H1 (cell line): ENCODE measurements around the gene ZKSCAN1. TPM values are rescaled to one million over a fixed set of nuclear protein-coding genes. Genes with fewer than 3 reads are reported as not detected.

Experiments used
- CTCF ChIA-PET: fragments of 300-600 bp; sonication (Branson Sonifier 250); formaldehyde crosslinking; loops from one replicate; lab custom pipeline; 2021; ENCODE audit not compliant: partially characterized antibody; lab: Charles Lee
- POLR2A ChIA-PET: fragments of 300-600 bp; sonication (Branson Sonifier 250); formaldehyde crosslinking; loops from one replicate; lab custom pipeline; 2021; ENCODE audit warnings: inconsistent platforms; ENCODE audit not compliant: partially characterized antibody; lab: Charles Lee
- DNase-seq, 2 experiments: peaks; one replicate each; pipeline versions ENCODE4 v3.0.0 to v3.0.0-alpha.2; 2010 to 2022; ENCODE audit warnings: low spot score in 2 of 2, low read depth in 1 of 2, mixed read lengths in 1 of 2
- FAIRE-seq: peaks from 2 replicates; lab custom pipeline; 2011; peaks lifted over from hg19 to GRCh38; lab: Jason Lieb, UNC
- H2AFZ ChIP-seq: 2 replicates; pipeline ENCODE4 v1.8.1; 2012; ENCODE audit warnings: low read length, inconsistent platforms
- H2AK5ac ChIP-seq: 2 replicates; pipeline ENCODE4 v1.6.1; 2013; ENCODE audit warnings: low read depth, low read length
- H2BK120ac ChIP-seq: replicated peaks from 2 replicates; pipeline ENCODE3; 2013; ENCODE audit warnings: low read depth, low read length, inconsistent platforms
- H2BK12ac ChIP-seq: 2 replicates; pipeline ENCODE4 v1.6.1; 2013; ENCODE audit warnings: low read depth, low read length
- H2BK15ac ChIP-seq: 2 replicates; pipeline ENCODE4 v1.6.1; 2013; ENCODE audit warnings: low read length
- H2BK20ac ChIP-seq: 2 replicates; pipeline ENCODE4 v1.6.1; 2013; ENCODE audit warnings: low read length
- H2BK5ac ChIP-seq: 2 replicates; pipeline ENCODE4 v1.6.1; 2013; ENCODE audit warnings: low read depth, low read length
- H3K14ac ChIP-seq: 2 replicates; pipeline ENCODE4 v1.6.1; 2013; ENCODE audit warnings: inconsistent platforms; ENCODE audit not compliant: insufficient read length
- H3K18ac ChIP-seq: 2 replicates; pipeline ENCODE4 v1.6.1; 2013; ENCODE audit warnings: low read length; ENCODE audit errors: extremely low read depth
- H3K23ac ChIP-seq: 2 replicates; pipeline ENCODE4 v1.6.1; 2013; ENCODE audit warnings: inconsistent platforms; ENCODE audit not compliant: insufficient read length
- H3K23me2 ChIP-seq: 2 replicates; pipeline ENCODE4 v1.6.1; 2013; ENCODE audit warnings: low read depth, low read length
- H3K27ac ChIP-seq: 2 replicates; pipeline ENCODE4 v1.6.1; 2011; ENCODE audit warnings: low read depth, low read length, inconsistent platforms
- H3K27me3 ChIP-seq, 4 experiments: replicated peaks in 1 of 4; 1 replicate in 1 of 4; 2 replicates in 3 of 4; pipeline versions ENCODE4 v1.6.1 to v1.8.1; 2011 to 2013; ENCODE audit warnings: low read length in 3 of 4, mild to moderate bottlenecking in 3 of 4, inconsistent platforms in 2 of 4, mixed read lengths in 2 of 4, moderate library complexity in 1 of 4; ENCODE audit not compliant: control insufficient read depth in 3 of 4, insufficient read depth in 3 of 4; ENCODE audit errors: extremely low read depth in 1 of 4
- H3K36me3 ChIP-seq, 4 experiments: 2 replicates each; pipeline versions ENCODE4 v1.6.1 to v1.8.1; 2011 to 2013; ENCODE audit warnings: mild to moderate bottlenecking in 4 of 4, low read length in 3 of 4, moderate library complexity in 2 of 4, control low read depth in 1 of 4, inconsistent platforms in 1 of 4; ENCODE audit not compliant: insufficient read depth in 4 of 4, control insufficient read depth in 2 of 4
- H3K4ac ChIP-seq: replicated peaks from 2 replicates; pipeline ENCODE3; 2013; ENCODE audit warnings: low read length, low read depth, mixed read lengths, inconsistent platforms; ENCODE audit not compliant: insufficient read length
- H3K4me1 ChIP-seq, 4 experiments: replicated peaks in 1 of 4; 1 replicate in 1 of 4; 2 replicates in 3 of 4; pipeline versions ENCODE4 v1.6.1 to v1.8.1; 2011 to 2013; ENCODE audit warnings: low read length in 3 of 4, inconsistent platforms in 2 of 4, mixed read lengths in 1 of 4; ENCODE audit not compliant: insufficient read depth in 4 of 4, control insufficient read depth in 3 of 4
- H3K4me2 ChIP-seq, 2 experiments: 2 replicates each; pipeline versions ENCODE4 v1.6.1 to v1.8.1; 2011 to 2013; ENCODE audit warnings: low read depth in 2 of 2, low read length in 2 of 2, control low read depth in 1 of 2, inconsistent platforms in 1 of 2, mild to moderate bottlenecking in 1 of 2; ENCODE audit not compliant: insufficient read depth in 1 of 2
- H3K4me3 ChIP-seq, 4 experiments: fragments of 200-600, 300-600 bp in 1 of 4; sonication (generic), shearing (Covaris generic), sonication (Bioruptor Twin) in 1 of 4; 2 replicates each; pipeline versions ENCODE4 v1.5.1 to v1.8.1; 2011 to 2016; ENCODE audit warnings: low read length in 4 of 4, low read depth in 3 of 4, control low read depth in 2 of 4, inconsistent platforms in 2 of 4, mild to moderate bottlenecking in 2 of 4, mixed read lengths in 1 of 4, moderate library complexity in 1 of 4; ENCODE audit not compliant: insufficient read depth in 2 of 4; ENCODE audit errors: extremely low read depth in 1 of 4
- H3K56ac ChIP-seq: replicated peaks from 2 replicates; pipeline ENCODE3; 2013; ENCODE audit warnings: low read depth, mild to moderate bottlenecking, mixed read lengths, low read length, inconsistent platforms; ENCODE audit not compliant: insufficient read length
- H3K79me1 ChIP-seq: 2 replicates; pipeline ENCODE4 v1.6.1; 2013; ENCODE audit warnings: low read depth, low read length, control low read depth
- H3K79me2 ChIP-seq, 2 experiments: 2 replicates each; pipeline versions ENCODE4 v1.6.1 to v1.8.1; 2012 to 2013; ENCODE audit warnings: low read length in 2 of 2, mild to moderate bottlenecking in 2 of 2, inconsistent platforms in 1 of 2; ENCODE audit not compliant: insufficient read depth in 2 of 2, control insufficient read depth in 1 of 2
- H3K9ac ChIP-seq, 4 experiments: replicated peaks in 1 of 4; 1 replicate in 1 of 4; 2 replicates in 3 of 4; pipeline versions ENCODE4 v1.6.1 to v1.8.1; 2011 to 2013; ENCODE audit warnings: low read depth in 3 of 4, low read length in 3 of 4, control low read depth in 2 of 4, mild to moderate bottlenecking in 2 of 4, moderate library complexity in 2 of 4, inconsistent platforms in 1 of 4; ENCODE audit errors: extremely low read depth in 1 of 4
- H3K9me3 ChIP-seq, 2 experiments: 2 replicates each; pipeline versions ENCODE4 v1.6.1 to v1.8.1; 2012 to 2013; ENCODE audit warnings: mild to moderate bottlenecking in 2 of 2, moderate library complexity in 2 of 2, control low read depth in 1 of 2, inconsistent platforms in 1 of 2, low read depth in 1 of 2, low read length in 1 of 2, mixed read lengths in 1 of 2; ENCODE audit not compliant: insufficient read depth in 2 of 2
- H4K20me1 ChIP-seq, 2 experiments: replicated peaks in 1 of 2; 2 replicates each; pipeline versions ENCODE3 to v1.8.1; 2011 to 2013; ENCODE audit warnings: inconsistent platforms in 2 of 2, low read length in 2 of 2, mild to moderate bottlenecking in 1 of 2; ENCODE audit not compliant: insufficient read depth in 2 of 2, control insufficient read depth in 1 of 2
- H4K5ac ChIP-seq: 2 replicates; pipeline ENCODE4 v1.6.1; 2013; ENCODE audit warnings: low read length, low read depth, mixed read lengths, inconsistent platforms; ENCODE audit not compliant: insufficient read length
- H4K8ac ChIP-seq: 2 replicates; pipeline ENCODE4 v1.8.0; 2013; ENCODE audit warnings: mild to moderate bottlenecking, moderate library complexity, low read length, inconsistent platforms; ENCODE audit not compliant: insufficient read depth; ENCODE audit errors: extremely low read depth
- H4K91ac ChIP-seq: replicated peaks from 2 replicates; pipeline ENCODE3; 2013; ENCODE audit warnings: low read length, mixed read lengths, inconsistent platforms; ENCODE audit not compliant: insufficient read length
- BRCA1 ChIP-seq: IDR thresholded peaks from 2 replicates; pipeline ENCODE4 v1.6.1; 2012; ENCODE audit warnings: low read depth, low read length, improper control_type of control experiment
- CTBP2 ChIP-seq: IDR thresholded peaks from 2 replicates; pipeline ENCODE4 v1.7.0; 2011; ENCODE audit warnings: borderline replicate concordance, mild to moderate bottlenecking, moderate library complexity, mixed read lengths, low read length; ENCODE audit not compliant: insufficient read depth, insufficient read length
- EGR1 ChIP-seq: IDR thresholded peaks from 2 replicates; pipeline ENCODE4 v1.6.1; 2011; ENCODE audit warnings: low read depth, low read length, borderline replicate concordance
- GABPA ChIP-seq: IDR thresholded peaks from 2 replicates; pipeline ENCODE4 v1.6.1; 2011; ENCODE audit warnings: mild to moderate bottlenecking, low read length, moderate library complexity, borderline replicate concordance; ENCODE audit not compliant: insufficient read depth
- KDM4A ChIP-seq: IDR thresholded peaks from one replicate; pipeline ENCODE4 v1.7.1; 2012; ENCODE audit warnings: low read depth, mild to moderate bottlenecking, moderate library complexity, low read length, inconsistent platforms; ENCODE audit not compliant: severe bottlenecking
- NRF1 ChIP-seq: IDR thresholded peaks from 2 replicates; pipeline ENCODE4 v1.6.1; 2011; ENCODE audit warnings: mild to moderate bottlenecking, low read depth, low read length, improper control_type of control experiment
- RAD21 ChIP-seq, 2 experiments: IDR thresholded peaks in 1 of 2; conservative IDR thresholded peaks in 1 of 2; 2 replicates each; pipeline ENCODE4 v1.6.1; 2011; ENCODE audit warnings: low read depth in 2 of 2, low read length in 2 of 2, improper control_type of control experiment in 1 of 2, inconsistent platforms in 1 of 2, mild to moderate bottlenecking in 1 of 2, moderate library complexity in 1 of 2
- RXRA ChIP-seq: IDR thresholded peaks from 2 replicates; pipeline ENCODE4 v1.6.1; 2011; ENCODE audit warnings: low read depth, mild to moderate bottlenecking, low read length, moderate library complexity; ENCODE audit not compliant: insufficient read depth
- SP1 ChIP-seq: IDR thresholded peaks from 2 replicates; pipeline ENCODE4 v1.6.1; 2011; ENCODE audit warnings: low read depth, low read length
- SP4 ChIP-seq: IDR thresholded peaks from 2 replicates; pipeline ENCODE4 v1.6.1; 2012; ENCODE audit warnings: low read length, inconsistent platforms
- SRF ChIP-seq: IDR thresholded peaks from 2 replicates; pipeline ENCODE4 v1.6.1; 2011; ENCODE audit warnings: mild to moderate bottlenecking, low read depth, low read length, moderate library complexity
- TEAD4 ChIP-seq: IDR thresholded peaks from 2 replicates; pipeline ENCODE4 v1.6.1; 2012; ENCODE audit warnings: low read depth, low read length, inconsistent platforms, mixed read lengths
- WGBS, 2 experiments: shearing (Covaris generic) in 1 of 2; methylation state at CpG; one replicate each; pipeline versions ENCODE4 v1.1.6 to v1.1.7; 2013 to 2015; ENCODE audit warnings: low lambda C conversion rate in 2 of 2, mixed read lengths in 2 of 2, inconsistent platforms in 1 of 2, low coverage in 1 of 2, missing lambda C conversion rate in 1 of 2; ENCODE audit not compliant: insufficient replicate concordance in 2 of 2, insufficient coverage in 1 of 2, insufficient read length in 1 of 2; ENCODE audit errors: extremely low coverage in 1 of 2, missing lambda C conversion rate in 1 of 2; 5-methylcytosine and 5-hydroxymethylcytosine counted together
- polyA plus RNA-seq, 7 experiments: library from polyadenylated mRNA; depleted of rRNA in 3 of 7; stranded (reverse) in 5 of 7; unstranded in 2 of 7; fragments of >200 nt in 5 of 7; fragments of 200-250 nt in 2 of 7; gene quantifications; 1 replicate in 5 of 7; 2 replicates in 1 of 7; 4 replicates in 1 of 7; pipeline versions ENCODE4 v1.2.1 to v1.2.3, GENCODE V29; 2011 to 2013; ENCODE audit warnings: missing spikeins in 2 of 7, mixed read lengths in 2 of 7
- total RNA-seq: library from RNA; stranded (reverse); fragmentation: NEBNext Ultra II Directional; extraction: Animal tissue kit (Norgen Biotek cat#: 25700); gene quantifications from 2 replicates; pipeline ENCODE4 v1.2.1, GENCODE V29; 2021
- TF ChIP-seq, protein P1 (sequence below): IDR thresholded peaks from 2 replicates; pipeline ENCODE4 v1.6.1; 2011; ENCODE audit warnings: low read length, improper control_type of control experiment

ZKSCAN1 gene
- total and polyA plus RNA-seq, 2 of the 8 experiments (the other 6 are each of a cell fraction or from before 2014, with no cell fraction given): 8.2 to 40.6 TPM

DNA sequence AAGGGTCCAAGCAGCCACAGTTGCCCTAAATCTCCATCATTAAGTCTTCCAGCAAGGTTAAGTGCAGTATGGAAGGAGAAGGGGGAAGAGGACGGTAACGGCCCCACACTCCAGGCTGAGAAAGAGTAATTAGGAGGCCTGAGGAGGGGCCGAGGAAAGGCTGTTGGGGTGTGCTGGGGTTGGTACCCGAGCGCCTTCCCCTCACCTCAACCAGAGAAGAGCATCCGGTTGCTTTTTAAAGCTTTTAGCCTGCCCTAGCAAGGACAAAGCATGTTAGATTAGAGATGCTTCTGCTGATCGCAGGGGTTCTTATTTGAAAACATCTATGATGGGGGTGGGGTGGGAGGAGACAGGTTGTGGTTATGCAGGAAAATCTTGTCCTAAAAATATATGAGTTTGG lies 25.2 kb downstream of the ZKSCAN1 start:
- Histone ChIP-seq H2BK120ac (no peak overlapping the region), H2AK5ac (no peak overlapping the region), H3K4ac (no peak overlapping the region), H3K36me3 (peaks cover 0 to 21% (median 9%) of the 10 kb centered on the region in 4 experiments; a peak in 6 of 8 replicates), H2BK15ac (no peak overlapping the region), H3K18ac (no peak overlapping the region), H3K79me1 (no peaks in the 10 kb centered on the region), H3K9me3 (peaks cover 0 to 8% of the 10 kb centered on the region in 2 experiments; a peak in 1 of 4 replicates), H3K27me3 (no peaks in the 10 kb centered on the region), H2BK12ac (no peak overlapping the region), H2AFZ (no peak overlapping the region), H3K79me2 (no peaks in the 10 kb centered on the region), H3K9ac (no peak overlapping the region), H3K27ac (no peak overlapping the region), H4K20me1 (no peaks in the 10 kb centered on the region), H3K56ac (no peak overlapping the region), H4K5ac (no peak overlapping the region), H3K23me2 (no peaks in the 10 kb centered on the region), H3K14ac (no peak overlapping the region), H3K4me1 (no peaks in the 10 kb centered on the region; a peak in 1 of 7 replicates), H4K91ac (no peak overlapping the region), H2BK5ac (no peak overlapping the region), H3K4me3 (no peak overlapping the region), H3K23ac (no peak overlapping the region), H4K8ac (no peak overlapping the region), H3K4me2 (no peak overlapping the region), H2BK20ac (no peak overlapping the region)
- DNase-seq: no peak
- ChIA-PET CTCF (no interaction called here), POLR2A (interaction anchor here (0.7 to 2.4 kb wide), 5 partner anchors 9 to 705 kb away, joined by 3 to 5 read pairs (median 3); no protein-coding TSS in a partner anchor)
- FAIRE-seq: no peak
- 92% methylated on average over 7 of the region's 7 CpGs; no CpG with 5 or more reads in 1 of the 2 experiments for WGBS, 2 experiments
- TF ChIP-seq EGR1 (no peak), SRF (no peak), CTBP2 (no peak), KDM4A (no peak), GABPA (no peak), RXRA (no peak), BRCA1 (no peak), RAD21 (IDR thresholded peaks at IDR 0.05 in 1 of 2, conservative IDR thresholded peaks at IDR 0.05 in 1 of 2; ENCODE audit: low read depth in 2 of 2, low read length in 2 of 2) (no peak), SP4 (no peak), NRF1 (no peak), TEAD4 (no peak), SP1 (no peak)
- TF ChIP-seq, protein P1, sequence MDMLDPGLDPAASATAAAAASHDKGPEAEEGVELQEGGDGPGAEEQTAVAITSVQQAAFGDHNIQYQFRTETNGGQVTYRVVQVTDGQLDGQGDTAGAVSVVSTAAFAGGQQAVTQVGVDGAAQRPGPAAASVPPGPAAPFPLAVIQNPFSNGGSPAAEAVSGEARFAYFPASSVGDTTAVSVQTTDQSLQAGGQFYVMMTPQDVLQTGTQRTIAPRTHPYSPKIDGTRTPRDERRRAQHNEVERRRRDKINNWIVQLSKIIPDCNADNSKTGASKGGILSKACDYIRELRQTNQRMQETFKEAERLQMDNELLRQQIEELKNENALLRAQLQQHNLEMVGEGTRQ: no peak
